Activated gamma-delta T cell treated with Interleukin-2 at 50 U/mL for 16 hours (primary cell): ENCODE data around the gene EPS8.
"Not testable (repeated sequence)": the region's sequence is repeated elsewhere in the genome, so short reads cannot be mapped to it uniquely, and the experiment has no call there.

Source experiments
- DNase-seq: peaks from one replicate; pipeline ENCODE4 v3.0.0-alpha.2; 2020

The EPS8 gene

GRCh38 chr12:15633201-15633600 lies 156.0 kb downstream of the EPS8 start:
- no peak for DNase-seq

DNA sequence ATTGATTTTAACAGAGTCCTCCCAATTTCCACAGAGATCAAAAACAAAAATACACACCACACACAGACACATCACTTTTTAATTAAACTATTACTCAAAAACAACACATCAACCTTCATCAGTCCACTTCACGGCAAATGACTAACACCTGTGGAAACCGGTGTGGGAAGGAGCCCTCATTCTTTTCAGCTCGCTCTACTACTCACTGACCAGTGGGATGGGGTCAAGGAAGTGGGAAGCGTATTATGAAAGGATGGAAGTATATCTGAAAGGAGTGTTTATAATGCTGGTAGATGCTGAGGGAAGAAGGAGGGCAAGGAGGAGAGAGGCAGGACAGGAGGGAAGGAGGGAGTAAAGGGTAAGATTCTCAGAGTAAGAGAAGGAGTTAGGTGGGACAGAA lies 156.5 kb downstream of the EPS8 start:
- DNase-seq: no peak

DNA sequence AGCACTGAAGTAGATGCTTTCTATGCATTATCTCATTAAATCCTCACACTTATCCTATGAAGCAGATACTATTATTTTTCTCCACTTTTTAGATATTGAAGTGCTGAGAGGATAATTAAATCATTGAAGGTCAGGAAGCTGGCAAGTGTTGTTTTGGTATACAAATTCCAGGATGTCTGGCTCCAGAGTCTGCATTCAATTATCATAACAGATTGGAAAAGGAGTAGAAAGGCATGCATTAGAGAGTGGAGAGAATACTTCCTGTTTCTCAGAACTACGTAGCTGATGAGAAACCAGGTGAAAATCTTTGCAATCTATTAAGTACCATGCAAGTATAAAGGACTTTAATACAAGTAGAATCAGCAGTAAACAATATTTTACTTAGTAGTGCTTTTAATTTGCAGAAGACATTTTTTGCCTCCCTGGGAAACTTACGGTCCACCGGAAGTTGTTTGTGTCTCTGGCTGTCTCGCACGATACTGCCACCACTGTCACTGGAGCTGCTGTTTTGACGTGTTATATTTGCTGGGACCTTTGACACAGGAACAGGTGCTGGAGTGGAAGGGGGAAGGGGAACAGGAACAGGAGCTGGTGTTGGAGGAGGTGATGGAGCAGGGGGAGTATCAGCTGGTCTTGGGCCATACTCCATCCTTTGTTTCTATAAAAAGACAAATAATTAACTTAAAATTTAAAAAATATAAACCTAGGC lies 158.0 kb downstream of the EPS8 start:
- no peak for DNase-seq

DNA sequence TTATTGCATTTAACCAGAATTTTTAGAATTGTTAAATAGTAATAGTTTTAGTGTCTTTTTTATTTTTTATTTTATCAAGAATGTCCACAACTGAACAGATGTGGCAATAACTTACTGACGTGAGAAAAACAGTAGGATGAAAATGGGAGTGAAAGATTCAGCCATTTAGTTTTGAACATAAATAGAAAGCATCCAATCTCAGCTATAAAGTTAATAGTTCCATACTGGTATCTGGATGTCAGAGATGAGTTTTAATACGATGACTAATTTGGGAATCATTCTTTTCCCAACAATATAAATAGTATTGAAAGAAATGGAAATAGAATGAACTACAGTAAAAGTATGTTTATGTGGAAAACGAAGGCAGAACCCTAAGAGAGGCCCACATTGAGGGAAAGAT lies 159.4 kb downstream of the EPS8 start:
- no peak for DNase-seq

GRCh38 chr12:15629108-15629507 lies 160.1 kb downstream of the EPS8 start:
- no peak for DNase-seq

- no peak for DNase-seq
Observed at GRCh38 chr12:15627995-15628945, 160.9 kb downstream of the EPS8 start.

- DNase-seq: no peak
Observed at GRCh38 chr12:15625075-15625474, 164.1 kb downstream of the EPS8 start.

DNA sequence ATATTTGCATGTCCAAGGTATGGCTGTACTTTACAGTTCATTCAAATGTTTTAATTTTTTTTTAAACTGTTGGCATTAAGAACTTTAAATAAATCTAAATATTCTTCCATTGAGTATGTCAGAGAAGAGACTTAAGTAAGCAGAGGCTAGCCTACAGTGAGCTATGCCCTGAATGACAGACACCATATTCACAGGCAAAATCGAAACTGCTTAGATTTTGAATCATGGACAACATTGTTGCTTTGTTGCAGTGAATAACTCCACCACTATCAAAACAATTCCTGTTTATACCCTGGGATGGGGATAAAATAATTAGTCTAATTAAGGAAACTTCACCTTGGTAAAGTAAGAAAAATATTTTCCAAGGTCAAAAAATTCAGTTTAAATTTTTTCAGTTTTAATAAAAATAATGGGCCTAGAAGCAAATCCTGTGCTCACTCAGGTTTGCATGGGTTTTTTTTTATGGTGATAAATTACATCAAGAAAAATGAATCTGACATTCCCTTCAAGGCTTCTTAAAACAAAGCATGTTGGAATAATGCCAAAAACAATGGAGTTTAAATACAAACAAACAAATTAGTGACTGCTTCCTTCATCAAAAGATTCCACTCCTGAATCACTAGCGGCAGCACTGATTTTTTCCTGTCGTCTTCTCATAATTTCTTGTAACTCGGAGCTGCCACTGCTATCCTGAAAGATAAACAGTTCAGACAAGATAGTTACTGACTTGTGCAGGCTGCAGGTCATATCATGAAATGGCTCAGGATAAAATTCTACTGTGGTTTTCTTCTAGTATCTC lies 168.2 kb downstream of the EPS8 start:
- no peak for DNase-seq

DNA sequence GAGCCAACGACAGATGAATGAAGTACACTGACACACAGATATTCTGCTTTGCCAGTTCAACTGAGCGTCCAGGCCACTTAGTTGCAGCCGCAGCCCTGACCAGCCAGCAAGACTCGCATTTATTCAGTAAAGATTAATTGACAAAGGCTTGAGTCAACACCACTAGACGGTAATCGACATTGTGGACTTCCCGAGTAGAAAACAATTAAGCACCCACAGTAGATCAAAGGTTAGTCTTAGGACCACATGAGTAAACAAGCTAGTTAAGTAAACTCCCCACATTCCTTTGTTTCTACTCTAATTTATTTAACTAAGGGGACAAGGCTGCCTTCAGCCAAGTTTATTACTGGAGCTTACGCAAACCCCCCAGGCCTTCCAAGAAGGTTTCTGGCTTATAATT lies 172.7 kb downstream of the EPS8 start:
- not testable (repeated sequence) for DNase-seq

- DNase-seq: no peak
Observed at GRCh38 chr12:15613981-15614380, 175.2 kb downstream of the EPS8 start.

DNA sequence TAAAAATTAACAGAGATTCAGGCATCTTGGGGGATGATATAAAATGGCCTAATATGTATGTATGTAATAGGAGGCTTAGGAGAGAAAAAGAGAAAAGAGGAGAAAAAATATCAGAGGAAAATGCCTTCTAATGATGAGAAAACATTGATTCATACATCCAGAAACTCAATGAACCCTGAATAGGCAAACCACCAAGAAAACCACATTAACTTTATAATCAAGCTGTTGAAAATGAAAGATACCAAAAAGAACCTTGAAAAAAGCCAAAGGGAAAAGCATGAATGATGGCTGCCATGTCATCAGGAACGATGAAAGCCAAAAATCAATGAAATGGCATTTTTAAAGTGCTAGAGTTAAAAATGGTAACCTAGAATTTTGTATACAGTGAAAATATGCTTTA lies 180.2 kb downstream of the EPS8 start:
- no peak for DNase-seq

GRCh38 chr12:15608406-15608805 lies 180.8 kb downstream of the EPS8 start:
- no peak for DNase-seq

DNA sequence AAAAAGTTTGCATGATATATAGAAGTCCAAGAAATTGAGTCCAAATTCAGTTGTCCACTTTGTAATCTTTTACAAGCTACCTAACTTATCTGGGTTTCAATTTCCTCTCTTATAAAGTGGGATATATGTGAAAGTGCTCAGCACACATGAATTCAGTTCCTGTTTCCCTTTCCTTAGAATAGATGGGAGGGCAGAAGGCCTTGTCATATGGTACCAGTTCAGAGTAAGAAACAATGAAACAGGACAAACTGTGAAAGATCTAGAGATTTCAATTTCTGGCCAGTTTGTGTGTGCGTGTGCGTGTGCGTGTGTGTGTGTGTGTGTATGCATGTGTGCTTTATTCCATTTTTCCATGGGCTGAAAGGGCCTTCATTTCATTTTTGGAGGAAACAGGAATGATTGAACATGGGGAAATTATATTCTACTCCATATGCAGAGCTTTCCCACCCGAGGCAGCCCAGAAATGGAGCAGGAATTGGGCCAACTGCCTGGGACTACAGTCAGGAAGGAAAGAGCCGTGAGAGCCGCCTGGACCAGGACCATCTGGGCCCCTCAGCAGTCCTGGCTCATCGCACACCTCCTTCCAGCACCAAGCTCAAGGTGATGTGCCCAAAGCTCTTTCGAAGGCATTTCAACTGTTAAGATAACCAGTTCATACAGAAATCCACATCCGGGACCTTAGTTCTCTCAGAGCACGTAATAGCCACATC lies 183.2 kb downstream of the EPS8 start:
- DNase-seq: no peak

- no peak for DNase-seq
Observed at GRCh38 chr12:15603474-15604085, 185.6 kb downstream of the EPS8 start.

DNA sequence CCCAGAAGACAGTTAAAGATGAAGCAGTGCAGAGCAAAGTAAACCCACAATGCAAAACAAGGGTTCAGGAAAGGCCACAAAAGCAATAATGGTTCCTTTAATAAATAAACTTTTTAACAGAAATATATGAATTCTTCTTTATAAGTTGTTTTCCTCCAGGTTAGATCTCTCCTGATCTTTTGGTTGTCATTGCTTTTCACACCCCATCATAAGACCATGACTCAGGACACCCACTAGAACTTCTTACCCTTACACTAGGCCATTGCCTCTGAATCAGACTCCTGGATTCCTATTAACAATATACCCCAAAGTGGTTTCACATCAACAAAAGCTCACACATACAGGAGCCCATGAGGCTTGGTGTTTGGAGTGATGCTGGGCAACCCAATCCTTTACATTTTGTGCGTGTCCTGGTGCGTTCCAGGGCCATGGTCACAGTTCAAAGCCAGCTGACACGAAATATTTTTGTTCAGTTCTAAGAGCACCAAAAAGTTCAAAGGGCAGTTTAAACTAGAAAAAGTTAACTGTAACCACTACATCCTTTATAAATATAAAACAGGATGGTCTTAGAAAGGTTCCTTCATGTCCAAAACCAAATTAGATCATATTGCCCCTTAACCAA lies 187.0 kb downstream of the EPS8 start:
- DNase-seq: no peak

DNA sequence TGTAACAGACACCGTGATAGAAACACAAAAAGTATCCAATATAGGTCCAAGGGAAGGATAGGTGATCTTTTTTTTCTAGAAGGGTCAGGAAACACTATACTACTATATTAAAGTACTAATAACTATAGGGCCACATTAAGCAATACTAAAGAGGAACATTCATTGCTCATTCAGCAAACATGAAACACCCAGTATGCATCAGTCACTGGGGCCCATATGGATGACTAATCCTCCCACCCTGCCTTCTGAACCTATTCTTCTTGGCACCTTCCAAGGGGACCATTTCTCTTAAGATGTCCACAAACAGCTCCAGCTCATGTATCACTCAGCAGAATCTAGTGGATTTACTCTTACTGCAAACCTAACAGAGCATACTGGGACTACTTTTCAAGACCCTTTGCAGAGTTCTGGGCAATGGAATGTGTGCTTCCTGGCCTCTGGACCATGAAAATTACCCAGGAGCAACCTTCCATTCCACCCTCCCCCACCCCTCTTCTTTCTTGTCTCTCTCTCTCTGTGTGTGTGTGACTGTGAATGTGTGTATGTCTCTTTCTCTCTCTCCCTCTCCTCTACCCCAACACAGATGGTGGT lies 187.9 kb downstream of the EPS8 start:
- DNase-seq: no peak

DNA sequence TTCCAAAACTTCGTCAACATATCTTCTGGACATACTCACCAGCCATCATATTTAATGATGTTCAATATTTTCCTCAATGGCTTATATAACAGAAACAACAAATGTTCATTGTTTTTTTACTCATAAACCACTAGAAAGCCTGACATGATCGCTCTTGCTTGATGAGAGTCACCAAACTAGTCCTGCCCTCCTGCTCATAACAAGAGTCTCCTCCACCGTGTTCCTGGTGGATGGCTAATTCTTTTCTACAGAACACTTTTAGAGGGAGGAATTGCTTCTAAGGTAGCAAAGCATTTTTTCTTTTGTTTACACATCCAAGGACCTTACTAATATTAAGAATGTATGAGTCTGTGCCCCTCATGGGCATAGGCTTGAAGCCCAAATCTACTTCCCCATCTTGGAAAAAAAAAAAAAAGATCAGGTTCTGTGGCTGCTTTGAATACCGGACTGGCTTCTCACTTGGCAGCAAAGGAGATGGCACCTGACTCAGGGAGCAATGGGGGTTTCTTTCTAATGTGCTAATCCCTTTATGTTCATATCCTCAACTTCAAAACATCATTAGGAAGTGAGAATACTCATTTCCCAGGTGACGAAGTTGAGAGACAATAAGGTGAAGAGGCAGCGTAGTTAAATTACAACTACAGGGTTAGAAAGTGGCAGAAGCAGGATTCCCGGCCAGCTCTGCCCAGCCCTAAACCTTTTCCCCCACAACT lies 188.8 kb downstream of the EPS8 start:
- DNase-seq: no peak

DNA sequence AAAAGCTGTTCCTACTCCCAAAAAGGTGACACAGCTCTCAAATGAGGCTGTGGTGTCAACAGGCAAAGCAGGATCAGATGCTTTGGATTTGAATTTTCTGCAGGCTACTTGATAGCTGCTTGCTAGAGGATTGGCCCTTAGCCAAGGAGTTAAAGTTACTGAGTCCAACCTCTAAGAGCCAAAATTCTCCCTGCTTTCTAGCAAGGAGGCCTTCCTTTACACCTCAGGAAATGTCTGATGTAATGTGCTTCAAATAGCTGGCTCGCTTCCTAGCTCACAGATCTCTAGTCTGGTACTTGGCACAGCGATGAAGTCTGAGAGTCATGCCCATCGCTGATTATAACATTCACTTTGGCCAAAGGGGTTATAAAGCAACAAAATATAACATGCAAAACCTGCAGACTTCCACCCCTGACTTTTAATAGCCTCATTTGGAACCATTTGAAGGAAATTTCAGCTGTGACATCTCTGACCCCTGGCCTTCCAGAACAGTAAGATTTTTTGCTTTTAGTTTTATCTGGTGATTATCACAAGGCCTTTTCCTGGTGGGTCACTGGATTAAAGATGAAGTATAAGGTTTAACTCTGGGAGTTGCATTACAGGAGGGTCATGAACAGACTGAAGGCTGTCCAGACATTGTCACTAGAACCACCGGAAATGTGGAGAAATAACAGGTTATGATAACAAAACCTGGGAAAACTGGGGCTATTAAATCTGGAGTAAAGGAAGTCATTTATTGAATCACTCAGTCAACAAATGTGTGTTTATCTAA lies 189.7 kb downstream of the EPS8 start:
- DNase-seq: no peak

DNA sequence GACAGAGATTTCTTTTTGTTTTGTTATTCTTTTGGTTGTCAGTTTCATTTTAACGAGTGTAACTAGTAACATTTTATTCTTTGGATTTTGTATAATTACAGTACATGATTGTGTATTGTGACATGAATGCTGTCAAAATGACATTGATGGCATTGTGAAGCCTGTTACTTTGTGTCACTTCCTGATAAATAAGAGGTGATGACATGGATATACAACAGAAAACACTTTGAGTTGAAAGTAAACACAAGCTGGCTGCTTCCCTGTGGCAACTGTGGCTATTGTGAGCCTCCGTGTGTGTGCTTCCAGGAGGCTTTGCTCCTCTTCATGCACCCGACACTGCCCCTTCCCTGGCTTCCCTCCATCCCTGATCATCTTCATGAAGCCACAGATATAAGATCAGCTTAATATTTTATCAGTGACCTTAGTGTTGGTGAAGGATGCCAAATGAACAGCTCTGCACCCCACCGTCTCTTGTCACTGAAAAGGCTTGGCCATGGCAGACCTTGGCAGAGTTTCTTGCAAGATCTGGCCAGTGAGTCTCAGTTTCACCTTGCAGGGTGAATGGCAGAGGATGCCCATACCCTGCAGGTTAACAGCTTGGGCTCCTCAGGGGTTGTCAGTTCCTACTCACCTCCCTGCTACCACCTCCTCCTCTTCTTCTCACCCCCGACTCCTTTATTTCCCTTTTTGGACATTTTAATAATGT lies 191.9 kb downstream of the EPS8 start:
- no peak for DNase-seq
